A549 (cell line): ENCODE data around the gene DBT.

ENCODE experiments used
- CTCF ChIP-seq: fragments of >200 bp; sonication (Bioruptor Twin); formaldehyde crosslinking; IDR thresholded peaks from 3 replicates; pipeline ENCODE4 v1.5.1; 2016
- EP300 ChIP-seq, 2 experiments: fragments of >200 bp; sonication (Bioruptor Twin); formaldehyde crosslinking; IDR thresholded peaks; 2 replicates in 1 of 2; 3 replicates in 1 of 2; pipeline ENCODE4 v1.6.1; 2016 to 2017
- JUNB ChIP-seq: fragments of >200 bp; sonication (Bioruptor Twin); formaldehyde crosslinking; IDR thresholded peaks from 2 replicates; pipeline ENCODE4 v1.6.1; 2016
- MAX ChIP-seq: IDR thresholded peaks from 2 replicates; pipeline ENCODE4 v1.6.1; 2012
- POLR2A ChIP-seq: IDR thresholded peaks from 2 replicates; pipeline ENCODE4 v1.6.1; 2012; ENCODE audit warnings: mild to moderate bottlenecking, low read length
- REST ChIP-seq: fragments of 200-600 bp; sonication (generic); IDR thresholded peaks from 2 replicates; pipeline ENCODE4 v1.6.1; 2016; ENCODE audit warnings: antibody characterized with exemption, mild to moderate bottlenecking, moderate library complexity
- SREBF2 ChIP-seq: fragments of 450-650 bp; IDR thresholded peaks from 2 replicates; pipeline ENCODE4 v1.6.1; 2014; ENCODE audit warnings: mild to moderate bottlenecking, moderate library complexity

- no peak for TF ChIP-seq REST
- no peak for TF ChIP-seq CTCF
- no peak for TF ChIP-seq EP300 (IDR thresholded peaks at IDR 0.05)
- no peak for TF ChIP-seq JUNB
- no peak for TF ChIP-seq POLR2A
- no peak for TF ChIP-seq MAX
- TF ChIP-seq SREBF2, result no peak
These were observed 72.2 kb downstream of the DBT start for GRCh38 chr1:100177295-100178041.
